GM21367 (cell line): ENCODE measurements around the gene KCNK3.
"Not testable (repeated sequence)": the region's sequence is repeated elsewhere in the genome, so short reads cannot be mapped to it uniquely, and the experiment has no call there.

Experiments used
- ATAC-seq: cut with Tn5 transposase; IDR thresholded peaks from one replicate; pipeline ENCODE4 v1.9.1; 2021; ENCODE audit not compliant: unreplicated experiment

Gene KCNK3

DNA sequence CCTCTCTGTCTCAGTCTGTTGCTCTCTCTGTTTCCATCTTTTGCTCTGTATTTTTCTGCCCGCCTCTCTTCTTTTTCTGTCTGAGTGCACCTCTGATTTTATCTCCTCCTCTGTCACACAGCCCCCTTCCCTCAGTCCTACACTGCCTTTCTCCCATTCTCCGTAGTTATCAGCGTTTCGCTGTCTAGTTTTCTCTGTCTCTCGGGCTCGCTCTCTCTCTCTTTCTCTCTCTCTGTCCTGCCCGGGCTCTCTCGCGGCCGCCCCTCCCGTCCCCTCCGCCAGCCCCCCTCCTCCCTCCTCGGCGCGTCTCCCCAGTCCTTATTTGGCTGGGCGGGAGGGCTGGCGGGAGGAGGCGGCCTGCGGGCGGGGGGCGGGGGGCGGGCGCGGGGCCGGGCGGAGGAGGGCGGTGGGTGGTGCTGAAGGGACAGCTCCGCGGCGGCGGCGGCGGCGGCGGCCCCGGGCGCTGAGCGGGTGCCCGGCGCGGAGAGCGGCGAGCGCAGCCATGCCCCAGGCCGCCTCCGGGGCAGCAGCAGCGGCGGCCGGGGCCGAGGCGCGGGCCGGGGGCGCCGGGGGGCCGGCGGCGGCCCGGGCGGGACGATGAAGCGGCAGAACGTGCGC lies at the start of gene KCNK3:
Gene KCNK3 (plus strand): TSS at position 444 of the 618 bp plus-strand sequence. CDS start 154 bp downstream, at position 598.
- ATAC-seq = no peak

GRCh38 chr2:26644188-26644835 lies 48.2 kb upstream of the KCNK3 start:
- ATAC-seq = no peak

DNA sequence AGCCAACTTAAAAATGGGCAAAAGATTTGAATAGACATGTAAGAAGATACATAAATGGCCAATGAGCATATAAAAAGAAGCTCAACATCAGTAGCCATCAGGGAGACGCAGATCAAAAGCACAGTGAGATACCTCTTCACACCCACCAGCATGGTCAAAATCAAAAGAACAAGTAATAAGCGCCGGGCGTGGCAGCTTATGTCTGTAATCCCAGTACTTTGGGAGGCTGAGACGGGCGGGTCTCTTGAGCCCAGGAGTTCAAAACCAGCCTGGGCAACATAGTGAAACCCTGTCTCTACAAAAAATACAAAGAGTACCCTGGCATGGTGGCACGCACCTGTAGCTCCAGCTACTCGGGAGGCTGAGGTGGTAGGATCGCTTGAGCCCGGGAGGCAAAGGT lies 46.8 kb upstream of the KCNK3 start:
- no peak for ATAC-seq

- ATAC-seq = no peak
Measured at GRCh38 chr2:26646986-26647672, 45.4 kb upstream of the KCNK3 start.

DNA sequence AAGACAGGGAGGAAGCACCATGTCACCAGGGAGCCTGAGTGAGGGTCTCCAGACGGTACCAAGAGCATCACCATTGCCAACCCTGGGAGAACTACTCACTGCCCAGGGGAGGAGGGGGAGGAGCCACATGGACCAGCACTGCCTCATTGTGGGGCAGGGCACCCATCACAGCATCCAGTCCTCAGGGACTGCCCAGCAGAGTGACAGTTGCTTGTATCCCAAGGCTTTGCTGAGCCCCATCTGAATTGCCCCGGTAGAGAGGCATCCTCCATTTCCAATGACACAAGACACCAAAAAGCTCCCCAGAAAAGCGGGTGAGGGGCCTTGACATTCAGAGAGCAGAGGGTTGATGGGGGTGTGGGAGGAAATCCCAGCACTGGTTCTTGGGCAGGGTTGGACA lies 44.5 kb upstream of the KCNK3 start:
- ATAC-seq = no peak

- ATAC-seq = no peak
Measured at GRCh38 chr2:26648516-26648915, 44.0 kb upstream of the KCNK3 start.

DNA sequence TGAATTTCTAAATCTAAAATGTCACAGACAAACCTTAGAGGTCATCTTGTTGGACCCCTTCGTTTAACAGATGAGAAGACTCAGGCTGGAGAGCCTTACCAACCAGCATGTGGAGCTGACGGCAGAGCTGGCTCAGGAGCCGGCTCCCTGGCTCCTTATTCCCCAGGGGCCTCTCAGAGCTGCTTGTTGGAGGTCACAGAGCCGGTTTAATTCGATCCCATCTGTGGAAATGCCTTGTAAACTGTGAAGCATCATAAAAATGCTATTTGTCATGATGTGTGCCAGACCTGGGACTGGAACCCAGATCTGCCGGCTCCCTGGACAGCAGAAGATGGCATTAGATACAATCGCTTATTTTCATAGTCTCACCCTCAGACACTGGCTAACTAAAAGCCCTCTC lies 43.2 kb upstream of the KCNK3 start:
- ATAC-seq = no peak

DNA sequence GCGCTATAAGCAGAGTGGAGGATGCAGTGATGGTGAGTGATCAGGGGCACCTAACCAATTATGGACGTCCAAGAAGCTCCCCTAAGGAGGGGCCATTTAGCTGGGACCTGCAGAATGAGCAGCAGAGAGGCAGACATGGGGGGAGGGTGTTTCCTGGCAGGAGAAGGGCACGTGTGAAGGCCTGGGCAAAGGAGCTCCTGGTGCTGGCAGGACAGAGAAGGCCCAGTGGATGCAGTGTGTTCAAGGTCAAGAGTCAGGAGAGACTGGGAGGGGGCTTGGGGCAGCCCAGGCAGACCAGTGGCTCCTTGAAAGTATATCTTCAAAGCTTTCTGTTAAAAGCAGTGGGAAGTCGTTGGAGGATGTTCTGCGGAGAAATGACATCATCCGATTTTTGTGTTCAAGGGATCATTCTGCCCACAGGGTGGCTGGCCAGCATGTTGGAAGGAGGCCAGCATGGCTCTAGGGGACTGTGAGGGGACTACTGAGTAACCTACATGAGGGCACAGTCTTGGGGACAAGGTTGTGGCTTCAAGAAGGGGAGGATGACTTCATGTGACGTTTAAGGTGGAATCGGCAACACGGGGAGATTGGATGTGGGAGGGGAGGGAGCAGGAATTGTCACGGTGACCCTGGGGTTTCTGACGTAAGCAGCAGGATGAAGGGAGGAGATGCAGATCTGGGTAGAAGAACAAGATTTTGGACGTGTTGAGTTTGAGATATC lies 42.4 kb upstream of the KCNK3 start:
- ATAC-seq = no peak

- ATAC-seq = no peak
Measured at GRCh38 chr2:26650713-26651469, 41.6 kb upstream of the KCNK3 start.

DNA sequence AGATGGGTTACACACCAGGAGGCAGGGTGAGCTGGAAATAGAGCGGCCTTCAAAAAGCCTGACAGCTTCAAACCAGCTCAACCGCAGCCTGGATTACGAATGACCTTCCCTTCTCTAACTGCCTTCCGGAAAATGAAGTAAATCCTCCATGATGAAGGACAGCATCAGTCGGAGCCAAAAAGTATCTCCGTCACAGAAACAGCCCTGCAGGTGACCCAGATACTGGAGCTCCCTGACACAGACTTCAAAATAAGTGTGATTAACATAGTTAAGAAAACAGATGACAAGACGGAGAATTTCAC lies 41.1 kb upstream of the KCNK3 start:
- ATAC-seq = no peak

DNA sequence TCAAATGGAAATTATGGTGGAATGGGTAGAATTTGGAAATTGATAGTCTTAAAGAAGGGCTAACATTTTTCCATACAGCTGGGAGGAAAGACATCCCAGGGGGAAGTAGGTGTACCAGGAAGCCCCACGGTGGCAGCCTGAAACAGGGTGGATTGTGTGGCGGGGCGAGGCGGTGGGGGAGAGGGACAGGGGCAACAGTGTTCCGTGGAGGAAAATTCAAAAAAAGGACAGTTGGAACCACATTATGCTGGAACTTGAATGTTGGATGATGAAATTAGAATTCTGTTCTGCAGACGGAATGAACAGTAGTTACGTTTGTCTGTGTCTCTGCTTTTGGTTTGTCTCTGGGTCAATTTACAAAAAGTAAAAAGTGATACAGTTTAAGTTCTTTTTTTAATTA lies 40.7 kb upstream of the KCNK3 start:
- no peak for ATAC-seq

DNA sequence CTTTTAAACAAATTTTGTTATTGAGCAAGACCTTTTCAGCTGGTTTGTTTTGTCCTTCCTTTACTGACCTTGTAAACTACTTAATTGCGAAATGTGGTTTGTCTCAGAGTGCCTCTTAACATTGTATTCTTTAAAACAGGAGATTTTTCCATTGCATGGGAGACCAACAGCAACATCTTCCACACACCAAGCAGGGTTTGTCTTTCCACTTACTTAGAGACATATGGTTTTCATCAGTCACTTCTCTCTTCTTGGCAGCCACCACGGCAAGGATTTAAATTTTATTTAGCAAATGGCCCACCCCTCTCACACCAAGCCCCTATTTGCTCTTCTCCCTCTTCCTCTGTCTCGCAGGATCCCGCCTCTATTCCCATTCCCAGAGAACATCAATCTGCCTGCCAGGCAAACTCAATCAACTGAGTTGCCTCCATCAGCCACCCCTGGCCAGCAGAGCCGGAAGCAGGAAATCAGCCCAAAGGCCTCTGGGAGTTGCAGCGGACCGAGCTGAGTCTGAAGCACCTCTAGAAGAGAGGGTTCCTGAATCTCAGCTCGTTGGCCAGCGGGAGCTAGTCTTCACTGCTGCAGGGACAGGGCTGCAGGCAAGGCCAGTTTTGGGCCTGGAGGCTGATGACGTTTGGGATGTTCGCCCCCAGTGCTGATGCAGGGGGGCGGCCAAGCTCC lies 40.0 kb upstream of the KCNK3 start:
- no peak for ATAC-seq

DNA sequence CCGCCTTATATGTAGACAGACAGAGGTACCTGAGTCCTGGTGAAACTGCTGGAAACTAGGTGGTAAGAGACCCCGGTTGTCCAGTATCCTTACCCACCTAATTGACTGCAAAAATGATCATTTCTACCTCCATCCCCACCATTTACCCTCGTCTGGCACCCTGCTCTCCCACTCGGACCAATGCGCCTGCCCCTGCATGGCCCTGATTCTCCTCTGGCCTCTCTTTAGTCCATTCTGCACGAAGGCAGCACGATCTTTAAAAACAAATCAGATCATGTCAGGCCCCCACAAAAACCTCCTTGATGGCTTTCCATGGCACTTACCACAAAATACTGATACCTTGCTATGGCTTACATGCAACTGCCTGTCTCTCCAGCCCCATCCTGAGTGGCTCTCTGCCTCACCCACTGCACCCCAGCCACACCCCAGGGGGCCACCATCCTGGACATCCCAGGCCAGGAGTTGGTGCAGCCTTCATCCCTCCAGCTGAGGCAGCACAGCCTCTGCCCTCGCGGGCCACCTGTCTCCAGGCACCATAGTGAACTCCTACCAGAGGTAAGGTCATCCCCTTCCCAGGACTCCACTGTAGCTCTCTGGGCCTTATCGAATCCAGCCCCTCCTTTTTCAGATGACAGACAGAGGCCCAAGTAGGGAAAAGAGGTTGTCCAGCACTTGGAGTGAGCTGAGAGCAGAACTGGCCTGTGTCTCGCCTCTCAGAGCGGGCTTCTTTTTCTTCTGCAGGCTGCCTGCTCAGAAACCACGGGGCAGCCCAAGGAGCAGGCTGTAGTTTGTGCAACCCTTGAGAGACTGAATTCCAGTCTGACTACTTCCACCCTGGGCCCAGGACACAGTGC lies 39.1 kb upstream of the KCNK3 start:
- no peak for ATAC-seq

DNA sequence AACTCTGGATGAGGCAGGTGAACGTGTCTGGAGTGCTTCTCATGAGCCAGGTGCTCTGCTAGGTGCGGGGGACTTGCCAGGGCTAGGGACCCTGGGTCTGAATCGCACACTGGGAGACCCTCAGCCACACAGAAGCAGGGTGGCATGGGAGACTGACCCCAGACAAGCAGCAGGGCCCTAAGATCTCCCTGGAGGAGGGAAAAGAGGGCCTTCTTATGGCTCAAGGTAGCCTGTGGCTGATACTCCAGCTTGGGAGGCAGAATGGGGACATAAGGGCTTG lies 38.5 kb upstream of the KCNK3 start:
- ATAC-seq = no peak

DNA sequence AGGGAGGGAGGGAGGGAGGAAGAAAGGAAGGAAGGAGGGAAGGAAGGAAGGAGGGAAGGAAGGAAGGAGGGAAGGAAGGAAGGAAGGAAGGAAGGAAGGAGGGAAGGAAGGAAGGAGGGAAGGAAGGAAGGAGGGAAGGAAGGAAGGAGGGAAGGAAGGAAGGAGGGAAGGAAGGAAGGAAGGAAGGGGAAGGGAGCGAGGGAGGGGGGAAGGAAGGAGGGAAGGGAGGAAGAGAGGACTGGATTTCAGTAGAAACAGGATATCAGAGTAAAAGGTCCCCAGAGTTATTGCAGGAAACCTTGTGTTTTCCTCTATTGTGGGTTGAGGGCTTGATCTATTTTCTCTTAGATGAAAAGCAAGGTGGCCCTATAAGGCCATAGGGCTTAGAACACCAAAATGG lies 37.4 kb upstream of the KCNK3 start:
- ATAC-seq = not testable (repeated sequence)

DNA sequence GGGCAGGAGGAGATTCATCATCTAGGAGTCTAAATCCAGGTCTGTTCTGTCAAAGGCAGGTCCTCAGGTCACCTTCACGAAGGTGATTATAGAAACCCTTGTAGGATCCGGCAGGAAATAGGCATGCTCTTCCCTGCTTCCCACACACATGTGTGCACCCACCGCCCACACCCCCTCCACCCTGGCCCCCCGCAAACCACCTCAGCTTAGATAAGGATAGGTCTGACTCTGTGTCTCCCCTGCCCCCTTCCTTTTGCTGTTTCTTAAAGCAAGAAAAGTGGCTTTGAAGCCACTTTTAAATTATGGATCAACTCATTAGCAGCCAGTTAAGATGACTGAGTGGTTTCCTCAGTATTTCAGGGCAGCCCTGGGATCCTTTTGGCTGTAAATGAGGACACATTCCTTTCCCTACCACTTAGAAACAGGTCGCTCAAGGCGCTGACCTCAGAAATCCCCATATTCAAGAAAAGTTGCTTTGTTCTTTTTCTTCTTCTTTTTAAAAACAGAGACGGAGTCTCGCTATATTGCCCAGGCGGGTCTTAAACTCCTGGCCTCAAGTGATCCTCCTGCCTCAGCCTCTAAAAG lies 36.8 kb upstream of the KCNK3 start:
- no peak for ATAC-seq

DNA sequence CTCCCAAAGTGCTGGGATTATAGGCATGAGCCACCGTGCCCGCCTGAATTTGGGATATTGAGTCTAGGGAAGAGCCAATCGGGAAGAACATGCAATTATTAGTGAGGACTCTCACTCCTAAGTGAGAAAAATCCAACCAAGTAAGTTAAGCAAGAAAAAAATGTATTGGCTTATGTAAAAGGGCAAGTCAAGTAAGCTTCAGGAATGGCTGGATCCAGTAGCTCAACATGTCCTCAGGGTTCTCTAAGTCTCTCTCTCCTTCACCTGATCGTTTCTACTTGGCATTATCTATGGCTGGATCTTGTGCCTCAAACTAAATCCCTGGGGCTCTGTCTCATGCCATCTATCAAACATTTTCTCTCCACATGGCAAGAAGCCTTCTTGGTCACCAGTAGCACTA lies 35.3 kb upstream of the KCNK3 start:
- no peak for ATAC-seq

DNA sequence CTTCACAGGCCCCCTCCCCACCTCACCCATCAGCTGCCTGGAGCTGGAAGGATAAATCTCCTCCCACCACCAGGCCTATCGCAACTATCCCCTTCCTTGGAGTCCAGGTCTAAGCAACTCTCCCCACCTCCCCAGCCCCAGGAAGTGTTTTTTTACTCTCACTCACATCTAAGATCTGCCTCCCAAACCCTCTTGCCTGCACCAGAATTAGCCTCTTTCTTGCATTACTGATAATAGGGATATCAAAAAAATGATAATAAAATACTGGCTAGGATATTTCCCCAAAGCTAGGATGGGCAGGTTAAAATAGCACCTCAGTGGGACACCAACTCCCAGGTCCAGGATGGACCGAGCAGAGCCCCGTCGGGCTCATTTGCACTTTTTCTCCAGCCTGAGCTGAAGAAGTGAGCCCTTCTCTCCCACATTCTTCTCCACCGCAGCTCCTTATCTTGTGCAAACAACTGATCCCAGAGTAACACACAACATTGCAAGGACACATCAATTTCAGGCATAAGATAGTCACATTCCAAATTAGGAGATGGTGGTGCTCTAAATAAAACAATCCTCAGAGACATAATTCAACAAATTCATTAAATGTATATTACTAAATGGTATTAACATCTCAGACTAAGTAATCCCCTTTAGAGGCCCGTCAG lies 33.7 kb upstream of the KCNK3 start:
- ATAC-seq = no peak

- ATAC-seq = no peak
Measured at GRCh38 chr2:26660363-26660962, 32.1 kb upstream of the KCNK3 start.
